Stimulated activated CD8-positive, alpha-beta memory T cell treated with anti-CD3 and anti-CD28 coated beads, Interleukin-7, amount 100 ng/mL, for 24 hours (primary cell): ENCODE data around the gene TENM3.

Experiments
- DNase-seq: peaks from one replicate; pipeline ENCODE4 v3.0.0-alpha.2; 2020; ENCODE audit warnings: low read depth

TENM3 gene

DNA sequence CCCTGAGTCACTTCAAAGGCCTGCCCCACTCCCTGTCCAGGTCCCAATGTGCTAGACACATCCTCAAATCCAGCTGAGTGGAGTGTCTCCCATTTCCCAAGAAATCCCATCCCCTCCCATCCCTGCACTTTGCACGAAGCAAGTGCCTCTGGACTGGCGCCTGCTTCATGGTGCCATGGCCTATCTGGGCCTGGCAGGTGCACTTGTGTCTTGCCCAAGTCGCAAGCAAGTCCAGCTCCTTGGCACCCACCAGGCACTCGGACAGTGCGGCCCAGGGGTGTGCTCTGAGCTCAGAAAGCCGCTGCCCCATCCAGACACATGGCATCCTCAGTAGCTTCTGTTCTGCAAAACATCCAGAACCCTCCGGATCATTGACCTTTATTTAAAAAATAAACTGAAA, 576.5 kb downstream of the TENM3 start:
- DNase-seq: no peak

DNA sequence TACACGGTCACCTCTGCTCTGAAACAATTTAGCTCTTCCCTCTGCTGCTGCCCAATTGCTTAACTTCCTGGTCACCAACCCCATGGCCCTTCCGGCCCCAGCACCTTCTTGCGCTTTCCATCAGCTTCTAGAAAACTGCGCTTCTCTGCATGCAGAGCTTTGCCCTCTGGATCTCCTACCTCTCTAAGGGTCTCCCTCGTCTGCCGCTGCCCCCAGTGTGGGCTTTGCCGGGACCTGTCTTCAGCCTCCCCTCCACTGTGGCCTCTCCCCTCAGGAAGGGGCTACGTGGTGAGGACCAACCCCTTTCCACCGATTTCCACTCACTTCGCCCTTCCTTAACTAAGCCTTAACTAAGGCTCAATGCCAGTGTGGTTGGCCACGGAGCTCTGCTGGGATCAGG, 579.4 kb downstream of the TENM3 start:
- no peak for DNase-seq

DNA sequence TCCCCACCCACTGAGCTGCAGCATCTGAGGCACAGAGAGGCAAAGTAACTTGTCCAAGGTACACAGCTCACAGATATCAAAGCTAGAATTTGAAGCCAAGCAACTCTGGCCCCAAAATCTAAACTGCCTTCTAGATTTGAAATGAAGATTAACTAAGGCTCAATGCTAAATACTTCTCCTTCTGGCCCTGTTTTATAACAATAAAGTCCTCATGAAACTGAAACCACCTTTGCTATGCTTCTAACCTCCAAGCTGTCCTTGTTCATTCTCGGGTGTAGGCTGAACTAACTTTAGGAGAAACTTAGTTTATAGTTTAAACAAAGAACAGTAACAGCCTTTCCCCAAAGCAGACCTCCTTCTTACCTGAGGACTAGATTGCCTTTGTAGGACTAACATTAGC, 580.4 kb downstream of the TENM3 start:
- DNase-seq: no peak

DNA sequence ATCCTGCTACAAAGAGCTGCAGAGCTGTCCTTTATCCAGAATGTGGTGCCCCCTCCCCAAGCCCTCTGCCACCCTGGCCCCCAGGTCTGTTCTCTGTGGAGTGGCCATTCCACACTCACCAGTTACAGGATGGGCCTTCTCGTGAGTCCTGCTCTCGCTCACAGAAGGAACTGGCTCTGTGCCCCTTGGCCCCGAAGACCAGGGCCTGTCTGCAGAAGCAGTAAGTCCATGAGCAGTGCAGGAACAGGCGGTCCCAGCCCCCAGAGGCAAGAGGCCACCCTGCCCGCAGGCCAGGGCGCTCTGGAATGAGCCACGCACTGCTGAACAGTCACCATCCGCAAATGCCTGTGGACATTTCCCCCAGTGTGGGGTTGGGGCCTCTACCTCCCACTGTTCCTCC, 581.8 kb downstream of the TENM3 start:
- DNase-seq: no peak

DNA sequence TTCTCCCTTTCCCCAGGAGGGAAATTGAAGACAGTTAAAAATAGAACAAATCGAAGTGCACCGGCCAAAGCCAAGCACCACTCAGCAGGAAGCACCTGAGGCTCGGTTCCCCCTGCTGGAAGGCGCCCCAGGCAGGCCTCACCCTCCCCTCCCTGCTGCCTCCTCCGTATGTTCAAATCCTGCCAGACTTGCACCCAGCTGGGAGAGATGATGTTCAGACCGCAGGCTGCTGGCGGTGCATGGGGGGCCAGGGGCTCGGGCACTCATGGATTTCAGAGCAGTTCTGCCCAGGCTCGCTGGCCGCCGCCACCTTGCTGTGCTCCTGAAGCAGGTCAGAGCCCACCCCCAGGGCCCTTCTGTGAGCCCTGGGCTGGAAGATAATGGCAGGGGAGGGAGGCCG, 582.6 kb downstream of the TENM3 start:
- no peak for DNase-seq

DNA sequence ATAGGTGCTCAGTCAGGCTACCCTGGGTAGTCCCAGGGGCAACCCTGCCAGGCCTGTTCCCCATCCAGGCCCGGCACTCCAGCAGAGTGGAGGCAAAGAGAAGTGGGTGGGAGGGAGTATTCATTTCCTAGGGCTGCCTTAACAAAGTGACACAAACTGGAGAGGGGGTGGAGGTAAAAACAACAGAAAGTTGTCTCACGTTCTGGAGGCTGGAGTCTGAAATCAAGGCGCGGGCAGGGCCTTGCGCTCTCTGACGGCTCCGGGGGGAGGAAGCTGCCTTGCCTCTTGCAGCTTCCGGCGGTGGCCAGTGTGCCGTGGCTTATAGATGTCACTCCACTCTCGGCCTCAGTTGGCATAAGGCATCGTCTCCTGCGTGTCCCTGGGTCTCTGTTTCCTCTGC, 583.2 kb downstream of the TENM3 start:
- DNase-seq: no peak

DNA sequence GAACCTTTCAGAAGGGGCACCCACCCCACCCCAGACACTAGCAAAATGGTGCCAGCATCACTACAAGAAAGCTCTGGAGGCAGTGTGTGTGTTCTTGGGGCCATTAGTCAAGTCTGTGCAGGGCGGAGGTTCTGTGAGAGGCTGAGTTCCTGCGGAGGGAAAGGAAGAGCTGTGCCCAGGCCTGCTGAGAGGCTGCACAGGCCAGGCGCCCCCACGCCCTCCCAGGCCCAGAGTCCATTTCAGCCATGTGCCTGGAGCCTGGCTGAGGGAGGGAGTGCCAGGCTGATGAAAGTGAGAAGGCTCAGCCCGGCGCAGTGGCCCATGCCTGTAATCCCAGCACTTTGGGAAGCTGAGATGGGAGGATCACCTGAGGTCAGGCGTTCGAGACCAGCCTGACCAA, 584.0 kb downstream of the TENM3 start:
- DNase-seq: no peak

DNA sequence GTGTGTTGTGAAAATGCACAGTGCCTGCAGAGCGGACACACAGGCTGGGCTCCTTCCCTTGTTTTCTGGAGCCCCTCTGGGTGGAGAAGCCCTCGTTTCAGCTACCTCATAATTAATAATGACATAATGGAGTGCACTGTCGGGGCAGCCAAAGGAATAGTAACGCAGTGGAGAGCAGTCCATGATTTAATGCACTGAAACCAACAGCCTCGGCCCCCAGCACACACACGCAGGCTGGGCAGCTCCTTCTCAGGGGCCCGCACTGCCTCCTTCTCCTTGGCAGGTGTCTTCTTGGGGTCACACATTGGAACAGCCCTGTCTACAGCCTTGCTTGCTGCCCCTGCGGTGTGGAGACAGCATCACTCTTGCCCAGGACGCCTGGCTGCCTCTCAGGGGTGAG, 584.8 kb downstream of the TENM3 start:
- no peak for DNase-seq

DNA sequence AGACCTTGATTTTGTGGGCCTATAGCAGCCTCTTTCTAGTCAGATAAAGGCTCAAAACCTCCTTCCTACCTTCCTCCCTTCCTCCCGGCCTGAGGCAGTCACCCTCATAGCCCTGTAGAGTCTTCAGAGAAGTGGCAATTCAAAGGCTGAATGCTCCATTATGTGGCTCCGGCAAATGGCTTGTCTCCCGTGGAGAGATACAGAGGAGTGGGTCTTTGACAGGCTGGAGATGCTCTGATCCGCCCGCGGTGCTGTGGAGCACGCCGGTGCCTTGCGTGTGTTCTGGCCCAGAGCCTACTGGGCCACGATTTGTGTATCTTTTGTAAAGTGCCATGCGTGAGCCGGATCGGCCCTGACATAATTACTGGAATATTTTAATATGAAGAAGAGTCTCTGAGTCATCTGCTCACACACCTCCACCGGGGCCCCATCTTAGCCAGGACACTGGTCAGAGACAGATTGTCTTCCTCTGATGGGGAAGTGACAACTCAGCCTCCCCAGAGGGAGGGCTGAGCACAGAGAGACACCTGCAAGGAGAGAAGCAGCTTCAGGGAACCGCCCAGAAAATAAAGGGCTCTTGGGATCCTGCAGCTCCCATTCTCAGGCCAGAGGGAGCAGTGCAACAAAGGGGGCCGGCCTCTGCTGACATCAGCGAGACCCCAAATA, 585.3 kb downstream of the TENM3 start:
- no peak for DNase-seq

DNA sequence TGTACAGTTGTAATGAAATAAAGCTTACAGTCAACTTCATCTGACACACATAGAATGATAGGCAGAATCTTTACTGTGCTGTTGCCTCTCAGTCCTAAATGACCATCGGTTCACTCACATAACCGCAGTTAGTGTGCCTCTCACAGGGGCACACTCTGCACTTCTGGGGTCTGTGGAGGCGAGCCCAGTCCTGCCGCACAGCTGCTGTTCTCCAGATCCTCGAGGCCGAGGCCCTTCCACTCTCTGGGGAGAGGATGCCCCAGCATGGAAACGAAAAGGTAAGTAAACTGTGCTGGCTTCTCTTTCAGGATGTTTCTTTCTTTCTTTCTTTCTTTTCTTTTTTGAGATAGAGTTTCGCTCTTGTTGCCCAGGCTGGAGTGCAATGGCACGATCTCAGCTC, 586.0 kb downstream of the TENM3 start:
- DNase-seq: no peak

DNA sequence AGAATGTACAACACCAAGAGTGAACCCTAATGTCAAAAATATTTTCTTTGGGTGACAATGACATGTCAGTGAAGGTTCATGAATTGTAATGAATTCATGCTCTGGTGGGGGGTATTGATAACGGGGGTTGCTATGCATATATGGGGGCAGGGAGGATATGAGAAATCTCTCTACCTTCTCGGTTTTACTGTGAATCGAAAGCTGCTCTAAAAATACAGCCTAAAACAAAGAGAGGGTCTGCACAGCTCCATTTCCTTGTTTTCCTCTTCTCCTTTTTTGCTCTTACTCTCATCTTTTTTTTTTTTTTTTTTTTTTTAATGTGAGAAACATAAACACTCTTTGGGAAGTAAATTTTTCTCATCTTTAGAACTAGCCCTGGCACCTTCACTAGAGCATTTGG, 588.2 kb downstream of the TENM3 start:
- no peak for DNase-seq

DNA sequence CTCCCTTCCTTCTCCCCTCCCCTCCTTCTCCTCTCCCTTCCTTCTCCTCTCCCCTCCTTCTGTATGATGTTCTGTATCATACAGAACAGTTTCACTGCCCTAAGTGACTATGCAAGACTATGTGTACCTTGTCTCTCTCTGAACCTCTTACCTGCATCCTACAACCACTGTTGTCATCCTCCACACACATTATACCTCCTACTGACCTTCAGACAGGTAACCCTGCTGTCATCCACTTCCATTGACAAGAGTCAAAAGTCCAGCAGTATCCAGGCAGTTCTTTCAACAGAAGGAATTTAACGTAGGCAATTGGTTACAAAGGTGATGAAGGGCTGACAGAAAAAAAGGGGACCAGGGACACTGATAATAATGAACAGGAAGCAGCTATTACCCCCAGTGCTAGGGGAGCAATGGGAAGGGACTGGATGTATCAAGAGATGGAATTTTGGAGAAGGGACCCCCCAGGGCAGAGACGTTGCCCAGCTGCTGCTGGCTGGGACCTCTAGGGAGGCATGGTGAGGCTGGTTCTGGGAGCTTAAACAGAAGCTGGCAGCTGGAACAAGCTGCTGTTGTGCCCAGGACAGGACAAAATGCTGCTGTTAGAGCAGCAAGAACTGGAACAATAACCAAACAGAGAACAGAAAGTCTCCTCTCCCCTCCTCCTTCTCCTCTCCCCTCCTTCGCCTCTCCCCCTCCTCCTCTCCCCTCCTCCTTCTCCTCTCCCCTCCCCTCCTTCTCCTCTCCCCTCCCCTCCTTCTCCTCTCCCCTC, 589.3 kb downstream of the TENM3 start:
- no peak for DNase-seq

DNA sequence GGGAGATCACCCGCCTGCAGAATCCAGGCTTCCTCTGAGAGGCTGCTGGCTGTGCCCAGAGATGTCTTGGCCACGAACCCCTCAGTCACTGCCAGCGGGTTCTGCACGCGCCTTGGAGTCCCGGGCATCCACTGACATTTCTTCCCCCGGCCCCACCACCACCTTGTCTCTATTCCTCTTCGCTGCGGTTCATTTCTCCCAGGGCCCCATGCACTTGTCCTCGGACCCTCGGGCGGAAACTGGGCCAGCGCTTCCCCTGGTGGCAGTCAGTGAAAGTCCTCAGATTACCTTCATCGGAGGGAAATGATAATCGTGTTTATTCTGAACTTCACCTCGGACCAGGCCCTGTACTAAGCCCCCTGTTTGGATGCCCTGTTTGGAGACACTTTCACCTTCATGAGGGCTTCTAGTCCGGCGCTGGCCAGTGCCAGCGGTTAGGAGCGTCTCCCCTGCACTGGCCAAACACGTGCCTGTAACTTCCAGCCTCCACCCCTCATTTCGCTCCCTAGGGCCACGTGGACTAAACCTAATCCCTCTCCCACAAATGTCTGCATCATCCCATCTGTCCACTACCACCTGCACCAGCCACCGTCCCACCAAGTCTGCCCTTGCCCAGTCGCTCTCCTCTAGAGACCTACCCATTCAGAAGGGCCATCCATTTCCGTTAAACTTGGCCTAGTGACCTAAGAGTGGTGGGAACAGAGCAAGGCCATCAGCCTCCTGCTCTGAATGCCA, 592.0 kb downstream of the TENM3 start:
- DNase-seq: no peak

DNA sequence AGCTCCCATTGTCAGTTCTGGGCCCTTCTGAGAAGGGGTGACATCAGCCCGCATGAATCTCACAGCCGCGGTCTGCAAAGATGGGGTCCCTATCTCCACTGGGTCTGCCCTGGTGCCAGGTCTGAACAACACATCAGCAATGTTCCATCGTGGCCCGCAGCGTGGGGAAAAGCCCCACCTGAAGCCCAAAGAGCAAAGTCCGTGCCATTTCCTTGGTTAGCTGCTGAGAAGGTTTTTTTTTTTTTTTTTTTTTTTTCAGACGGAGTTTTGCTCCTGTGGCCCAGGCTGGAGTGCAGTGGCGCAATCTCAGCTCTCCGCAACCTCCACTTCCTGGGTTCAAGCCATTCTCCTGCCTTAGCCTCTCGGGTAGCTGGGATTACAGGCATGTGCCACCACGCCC, 594.6 kb downstream of the TENM3 start:
- DNase-seq: no peak

DNA sequence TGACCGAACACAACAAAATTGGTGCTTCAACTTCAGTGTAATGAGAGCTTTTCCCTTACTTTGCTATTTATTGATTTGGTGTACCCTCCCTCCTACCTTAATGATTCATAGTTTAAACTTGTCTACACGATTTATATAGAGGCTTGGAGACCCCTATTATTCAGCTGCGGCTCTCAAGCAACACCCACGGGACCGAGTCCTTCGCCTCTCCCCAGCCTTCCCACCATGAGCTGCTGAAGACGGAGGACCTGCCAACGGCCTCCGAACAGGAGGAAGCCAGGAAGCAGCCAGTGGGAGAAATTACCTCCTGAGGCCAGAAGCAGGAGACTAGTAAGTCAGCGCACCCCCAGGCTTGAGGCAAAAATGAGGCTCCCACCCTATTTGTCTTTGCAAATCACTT, 595.3 kb downstream of the TENM3 start:
- DNase-seq: no peak

DNA sequence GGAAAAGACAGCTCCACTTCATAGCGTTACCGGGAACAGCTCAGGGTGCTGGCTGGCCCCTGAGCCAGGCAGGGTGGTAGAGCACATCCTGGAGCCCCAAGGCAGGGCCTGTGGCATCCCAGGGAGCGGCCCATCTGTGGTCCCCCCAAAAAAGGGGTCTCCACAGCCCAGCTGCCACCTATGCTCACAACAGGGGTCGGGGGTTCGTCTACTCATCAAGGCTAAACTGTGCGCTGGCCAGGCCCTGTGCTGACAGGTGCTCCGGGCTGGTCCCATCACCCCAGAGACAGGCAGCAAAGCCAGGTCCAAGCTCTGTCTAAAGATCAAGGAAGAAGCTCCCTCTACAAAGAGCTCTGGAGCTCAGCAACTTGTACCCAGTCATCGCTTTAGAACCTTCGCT, 596.1 kb downstream of the TENM3 start:
- DNase-seq: no peak

DNA sequence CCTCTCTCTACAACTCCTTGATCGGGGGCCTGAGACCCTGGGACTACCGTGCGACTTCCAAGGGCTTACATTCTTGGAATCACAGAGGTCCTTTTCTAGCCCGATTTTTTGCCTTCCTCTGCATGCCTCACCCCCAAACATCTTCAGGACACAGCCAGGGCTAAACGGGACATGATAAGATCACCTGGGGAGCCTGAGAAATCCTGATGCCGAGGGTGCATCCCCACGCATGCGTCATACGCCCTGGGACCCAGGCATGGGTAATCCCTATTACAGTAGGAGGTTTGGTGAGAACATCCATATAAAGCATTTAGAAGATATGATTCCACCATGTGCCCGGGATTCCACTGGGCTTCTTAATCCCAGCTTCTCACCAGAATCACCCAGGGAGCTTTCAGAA, 596.9 kb downstream of the TENM3 start:
- DNase-seq: no peak

DNA sequence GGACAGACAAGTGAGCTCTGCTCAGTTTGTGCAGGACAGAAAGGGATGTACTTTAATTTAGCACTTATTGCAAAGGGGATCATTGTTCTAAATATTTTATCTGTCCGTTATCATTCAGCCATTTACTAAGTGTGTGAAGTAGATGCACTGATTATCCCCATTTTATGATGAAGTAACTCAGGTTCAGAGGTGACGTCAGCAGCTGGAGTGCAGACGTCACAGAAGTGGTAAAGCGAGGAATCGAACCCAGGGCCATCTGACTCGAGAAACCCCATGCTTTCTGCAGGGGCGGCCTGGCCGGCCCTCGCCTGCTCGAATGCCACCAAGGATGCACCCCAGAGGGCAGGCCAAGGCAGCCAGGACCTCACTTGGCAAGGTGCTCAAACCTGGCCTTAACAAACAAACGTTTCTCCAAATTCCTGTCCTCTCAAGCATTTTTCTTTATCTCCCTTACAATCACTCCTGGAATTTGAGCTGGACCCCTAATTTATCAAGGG, 599.0 kb downstream of the TENM3 start:
- no peak for DNase-seq

DNA sequence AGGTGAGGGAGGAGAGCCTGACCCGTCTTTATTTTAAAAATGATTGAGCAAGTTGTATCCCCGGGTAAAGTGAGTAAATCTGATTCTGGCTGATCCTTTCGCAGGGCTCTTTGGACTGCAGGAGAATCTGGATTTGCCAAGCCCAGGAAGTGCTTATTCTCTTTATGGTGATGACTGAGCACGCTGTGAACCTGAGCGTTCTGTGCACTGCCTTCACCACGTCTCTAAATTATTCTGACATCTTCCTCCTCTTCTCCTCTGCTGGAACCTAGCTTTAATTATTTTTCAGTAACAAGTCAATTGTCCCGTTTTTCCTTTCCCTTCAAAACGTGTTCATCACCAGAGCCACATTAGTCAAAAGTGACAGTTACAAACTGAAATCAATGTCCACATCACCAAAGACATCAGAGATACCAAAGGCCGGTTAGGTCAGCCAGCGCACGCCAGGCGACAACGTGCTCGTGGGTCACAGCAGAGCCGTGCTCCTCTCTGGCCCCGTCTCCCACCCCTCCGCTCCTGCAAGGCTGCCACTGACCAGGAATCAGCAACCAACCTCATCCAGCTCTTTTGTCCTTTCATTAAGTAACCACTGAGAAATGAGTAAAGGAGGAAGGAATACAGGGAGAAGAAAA, 599.7 kb downstream of the TENM3 start:
- DNase-seq: no peak

DNA sequence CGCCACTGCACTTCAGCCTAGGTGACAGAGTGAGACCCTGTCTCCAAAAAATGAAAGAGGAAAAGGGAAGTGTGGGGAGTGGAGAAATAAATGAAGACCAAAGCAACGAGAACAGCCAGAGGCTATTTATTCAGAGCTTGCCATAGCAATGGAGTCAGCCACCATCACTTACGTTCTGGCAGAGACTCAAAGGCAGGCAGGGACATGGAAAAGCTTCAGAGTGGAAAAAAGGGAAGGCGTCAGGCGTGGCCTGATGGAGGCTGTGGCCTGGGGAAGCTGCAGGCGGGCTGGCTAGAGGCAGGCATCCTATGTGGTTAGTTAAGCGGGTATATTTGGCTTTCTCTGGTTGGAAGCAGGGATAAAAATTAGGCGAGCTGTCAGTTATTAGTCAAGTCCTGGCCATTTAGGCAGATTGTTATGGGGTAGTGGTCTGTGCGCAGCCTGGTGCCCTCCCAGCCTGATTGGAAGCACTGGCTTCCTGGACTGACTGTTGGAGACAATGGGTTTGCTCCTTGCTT, 600.7 kb downstream of the TENM3 start:
- no peak for DNase-seq

DNA sequence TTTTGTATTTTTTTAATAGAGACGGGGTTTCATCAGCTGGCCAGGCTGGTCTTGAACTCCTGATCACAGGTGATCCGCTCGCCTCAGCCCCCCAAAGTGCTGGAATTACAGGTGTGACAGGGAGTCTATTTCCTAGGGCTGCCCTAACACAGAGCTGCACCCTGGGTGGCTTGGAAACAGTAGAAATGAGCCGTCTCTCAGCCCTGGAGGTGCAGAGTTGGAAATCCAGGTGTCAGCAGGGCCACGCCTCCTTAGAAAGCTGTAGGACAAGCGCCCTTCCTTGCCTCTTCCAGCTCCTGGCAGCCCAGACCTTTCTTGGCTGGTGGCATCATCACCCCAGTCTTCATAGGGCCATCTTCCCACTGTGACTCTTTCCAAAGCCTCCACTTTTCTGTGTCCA, 602.4 kb downstream of the TENM3 start:
- DNase-seq: no peak

DNA sequence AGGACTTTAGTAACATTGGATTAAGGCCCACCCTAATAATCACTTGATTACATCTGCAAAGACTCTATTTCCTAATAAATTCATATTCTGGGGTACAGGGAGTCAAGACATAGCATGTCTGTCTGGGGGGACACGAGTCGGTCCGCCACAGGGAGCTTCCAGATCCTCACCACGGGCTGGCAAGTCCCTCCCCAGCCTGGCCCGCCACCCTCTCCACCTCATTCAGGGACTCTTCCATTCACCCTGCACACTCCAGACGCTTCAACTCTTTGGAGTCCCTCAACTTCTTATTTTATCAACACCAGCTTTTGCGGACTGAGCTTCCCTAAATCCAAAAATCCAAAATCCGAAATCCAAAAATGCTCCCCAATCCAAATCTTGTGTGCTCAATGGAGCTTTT, 602.8 kb downstream of the TENM3 start:
- no peak for DNase-seq
